GM12878 (cell line): ENCODE results near the gene TRPC3. TPM values are rescaled to one million over a fixed set of nuclear protein-coding genes. Genes with fewer than 3 reads are reported as not detected.

ENCODE experiments used
- ATAC-seq: fragments of 200-7000 bp; cut with Tn5 transposase; 3 replicates; pipeline ENCODE4 v1.9.1; 2020; ENCODE audit warnings: mild to moderate bottlenecking, moderate library complexity
- BruUV-seq: library from RNA; stranded (reverse); fragments of 400-500 nt; replicated peaks from 2 replicates; lab custom pipeline; 2021; lab: Mats Ljungman, UMichigan
- CTCF ChIA-PET: fragments of 300-600 bp; sonication (Branson Sonifier 250); formaldehyde crosslinking; extraction: SDS; loops from one replicate; lab custom pipeline; 2021; ENCODE audit warnings: inconsistent platforms; lab: Yijun Ruan, JAX
- POLR2A ChIA-PET: fragments of 350-600 bp; formaldehyde crosslinking; extraction: SDS; loops from one replicate; lab custom pipeline; 2021; ENCODE audit warnings: inconsistent platforms; lab: Charles Lee
- RAD21 ChIA-PET: fragments of 300-600 bp; sonication (Branson Sonifier 250); formaldehyde crosslinking; loops from one replicate; lab custom pipeline; 2023; ENCODE audit warnings: antibody characterized with exemption; ENCODE audit not compliant: unreplicated experiment; lab: Charles Lee
- SMC1A ChIA-PET: fragments of 300-600 bp; sonication (Branson Sonifier 250); formaldehyde crosslinking; loops from one replicate; lab custom pipeline; 2023; ENCODE audit not compliant: unreplicated experiment, uncharacterized antibody; lab: Charles Lee
- DNase-seq: peaks from one replicate; pipeline ENCODE4 v3.0.0-alpha.2; 2011; ENCODE audit warnings: low read depth, low spot score
- FAIRE-seq: peaks from 3 replicates; lab custom pipeline; 2011; peaks lifted over from hg19 to GRCh38; lab: Jason Lieb, UNC
- H2AFZ ChIP-seq: 2 replicates; pipeline ENCODE4 v1.6.0; 2011; ENCODE audit warnings: low read depth, low read length, control low read depth; ENCODE audit not compliant: control insufficient read depth
- H3K27ac ChIP-seq: 2 replicates; pipeline ENCODE4 v1.5.1; 2011; ENCODE audit warnings: control low read depth; ENCODE audit not compliant: control insufficient read depth, insufficient read depth
- H3K27me3 ChIP-seq, 2 experiments: replicated peaks in 1 of 2; 2 replicates each; pipeline versions ENCODE4 v1.6.0 to v1.6.1; 2011; ENCODE audit warnings: low read length in 1 of 2; ENCODE audit not compliant: control insufficient read depth in 2 of 2, insufficient read depth in 2 of 2
- H3K36me3 ChIP-seq, 2 experiments: 2 replicates each; pipeline ENCODE4 v1.5.1; 2011; ENCODE audit warnings: low read length in 1 of 2; ENCODE audit not compliant: control insufficient read depth in 2 of 2, insufficient read depth in 2 of 2
- H3K4me1 ChIP-seq: 2 replicates; pipeline ENCODE4 v1.6.1; 2011; ENCODE audit warnings: mild to moderate bottlenecking, low read length, moderate library complexity, mixed read lengths; ENCODE audit not compliant: control insufficient read depth, insufficient read depth
- H3K4me2 ChIP-seq: 2 replicates; pipeline ENCODE4 v1.6.0; 2011; ENCODE audit warnings: control low read depth; ENCODE audit not compliant: control insufficient read depth, insufficient read depth
- H3K4me3 ChIP-seq: fragments of 200-600 bp; sonication (generic); 2 replicates; pipeline ENCODE4 v1.5.1; 2016
- H3K79me2 ChIP-seq: 2 replicates; pipeline ENCODE4 v1.6.0; 2011; ENCODE audit warnings: low read length; ENCODE audit not compliant: control insufficient read depth, insufficient read depth
- H3K9ac ChIP-seq: 2 replicates; pipeline ENCODE4 v1.8.0; 2011; ENCODE audit warnings: low read length, control low read depth, mixed read lengths; ENCODE audit not compliant: control insufficient read depth, insufficient read depth
- H3K9me3 ChIP-seq: replicated peaks from 3 replicates; pipeline ENCODE4 v1.5.1; 2011; ENCODE audit warnings: mild to moderate bottlenecking, low read length; ENCODE audit not compliant: control insufficient read depth, insufficient read depth
- H4K20me1 ChIP-seq: 2 replicates; pipeline ENCODE4 v1.6.0; 2011; ENCODE audit not compliant: control insufficient read depth, insufficient read depth
- HDAC6 ChIP-seq: fragments of 200-600 bp; sonication (generic); IDR thresholded peaks from one replicate; pipeline ENCODE4 v1.8.0; 2017; ENCODE audit warnings: antibody characterized with exemption; ENCODE audit not compliant: unreplicated experiment
- IKZF2 ChIP-seq, 2 experiments: fragments of 450-650 bp; IDR thresholded peaks; 2 replicates each; pipeline ENCODE4 v1.6.1; 2017; ENCODE audit warnings: mild to moderate bottlenecking in 2 of 2, moderate library complexity in 2 of 2
- MEF2A ChIP-seq: IDR thresholded peaks from 2 replicates; pipeline ENCODE4 v1.6.1; 2011; ENCODE audit warnings: low read depth, mild to moderate bottlenecking, low read length, moderate library complexity; ENCODE audit not compliant: insufficient read depth
- MYB ChIP-seq: fragments of 150-350 bp; IDR thresholded peaks from 2 replicates; pipeline ENCODE4 v1.6.1; 2014; ENCODE audit warnings: mild to moderate bottlenecking, low read depth, low read length, borderline replicate concordance
- MYC ChIP-seq: IDR thresholded peaks from 2 replicates; pipeline ENCODE4 v1.6.1; 2011; ENCODE audit warnings: mild to moderate bottlenecking, low read length, moderate library complexity, inconsistent platforms; ENCODE audit not compliant: insufficient read depth, insufficient replicate concordance, insufficient read length, severe bottlenecking
- RB1 ChIP-seq: fragments of 450-650 bp; formaldehyde crosslinking; IDR thresholded peaks from 2 replicates; pipeline ENCODE4 v1.6.1; 2017; ENCODE audit warnings: mild to moderate bottlenecking, borderline replicate concordance
- RBBP5 ChIP-seq: fragments of 200-600 bp; sonication (generic); conservative IDR thresholded peaks from 2 replicates; pipeline ENCODE4 v1.6.1; 2016
- SPI1 ChIP-seq: IDR thresholded peaks from 2 replicates; pipeline ENCODE4 v1.6.1; 2011; ENCODE audit warnings: low read depth, mild to moderate bottlenecking, low read length, moderate library complexity, borderline replicate concordance; ENCODE audit not compliant: insufficient read depth
- ZNF274 ChIP-seq: IDR thresholded peaks from one replicate; pipeline ENCODE4 v1.8.0; 2011; ENCODE audit not compliant: insufficient read length, insufficient read depth
- ZNF384 ChIP-seq: IDR thresholded peaks from 2 replicates; pipeline ENCODE4 v1.6.1; 2012; ENCODE audit warnings: low read depth, mild to moderate bottlenecking, low read length, improper control_type of control experiment, borderline replicate concordance
- WGBS: methylation state at CpG from one replicate; pipeline ENCODE4 v1.1.6; 2016; ENCODE audit warnings: low lambda C conversion rate; ENCODE audit not compliant: insufficient replicate concordance, insufficient coverage; ENCODE audit errors: missing lambda C conversion rate; 5-methylcytosine and 5-hydroxymethylcytosine counted together
- in situ Hi-C: fragments of 300-500 bp; cut with MboI; formaldehyde crosslinking; loops from 9 replicates; pipeline ENCODE4 v1.14.3; 2018; ENCODE audit warnings: mixed read lengths
- intact Hi-C: fragments of 100-400 bp; cut with micrococcal nuclease; formaldehyde crosslinking; loops from one replicate; pipeline ENCODE4 v1.14.2; 2022; ENCODE audit not compliant: unreplicated experiment
- polyA plus RNA-seq, 11 experiments: library from polyadenylated mRNA; depleted of rRNA in 4 of 11; unstranded in 6 of 11; stranded (reverse) in 5 of 11; fragments of >200 nt; fragmentation: Nextera tagmentation in 4 of 11; fragmentation: Illumina TruSeq in 1 of 11; extraction: Ambion mirVana in 4 of 11; extraction: Trizol in 1 of 11; gene quantifications; 1 replicate in 1 of 11; 2 replicates in 10 of 11; pipeline versions ENCODE4 v1.2.1 to v1.2.3, GENCODE V29; 2011 to 2016; ENCODE audit warnings: inconsistent platforms in 2 of 11, missing spikeins in 2 of 11, low read depth in 1 of 11
- total RNA-seq, 4 experiments: library from RNA; depleted of rRNA in 3 of 4; stranded (reverse); fragments of >200 nt in 3 of 4; fragmentation: Illumina TruSeq in 1 of 4; extraction: Trizol in 1 of 4; gene quantifications; 2 replicates each; pipeline versions ENCODE4 v1.2.1 to v1.2.3, GENCODE V29; 2013 to 2021
- TF ChIP-seq, protein P1 (sequence below): fragments of 450-650 bp; formaldehyde crosslinking; IDR thresholded peaks from 2 replicates; pipeline ENCODE4 v1.4.0; 2022; ENCODE audit warnings: mild to moderate bottlenecking, moderate library complexity

The TRPC3 gene
- total and polyA plus RNA-seq, 10 of the 15 experiments (the other 5 are each of a cell fraction or from before 2014, with no cell fraction given): not detected

- 0% methylated on average over 1 of the region's 1 CpG for WGBS
- ChIA-PET RAD21 (no interaction called here), SMC1A (no interaction called here), POLR2A (no interaction called here), CTCF (no interaction called here)
- no peak for DNase-seq
- Histone ChIP-seq H3K4me2 (no peak overlapping the region), H3K9me3 (no peaks in the 10 kb centered on the region), H3K27ac (no peak overlapping the region), H3K4me3 (no peak overlapping the region), H2AFZ (no peak overlapping the region), H3K36me3 (no peaks in the 10 kb centered on the region), H4K20me1 (no peaks in the 10 kb centered on the region), H3K9ac (no peak overlapping the region)
- FAIRE-seq: no peak
- in situ Hi-C loops: no loop called here
- TF ChIP-seq ZNF274 (no peak), ZNF384 (no peak), SPI1 (no peak), MYB (no peak), RB1 (no peak), MEF2A (no peak), MYC (no peak), RBBP5 (no peak), HDAC6 (no peak), IKZF2 (IDR thresholded peaks at IDR 0.05) (no peak)
- TF ChIP-seq, protein P1, sequence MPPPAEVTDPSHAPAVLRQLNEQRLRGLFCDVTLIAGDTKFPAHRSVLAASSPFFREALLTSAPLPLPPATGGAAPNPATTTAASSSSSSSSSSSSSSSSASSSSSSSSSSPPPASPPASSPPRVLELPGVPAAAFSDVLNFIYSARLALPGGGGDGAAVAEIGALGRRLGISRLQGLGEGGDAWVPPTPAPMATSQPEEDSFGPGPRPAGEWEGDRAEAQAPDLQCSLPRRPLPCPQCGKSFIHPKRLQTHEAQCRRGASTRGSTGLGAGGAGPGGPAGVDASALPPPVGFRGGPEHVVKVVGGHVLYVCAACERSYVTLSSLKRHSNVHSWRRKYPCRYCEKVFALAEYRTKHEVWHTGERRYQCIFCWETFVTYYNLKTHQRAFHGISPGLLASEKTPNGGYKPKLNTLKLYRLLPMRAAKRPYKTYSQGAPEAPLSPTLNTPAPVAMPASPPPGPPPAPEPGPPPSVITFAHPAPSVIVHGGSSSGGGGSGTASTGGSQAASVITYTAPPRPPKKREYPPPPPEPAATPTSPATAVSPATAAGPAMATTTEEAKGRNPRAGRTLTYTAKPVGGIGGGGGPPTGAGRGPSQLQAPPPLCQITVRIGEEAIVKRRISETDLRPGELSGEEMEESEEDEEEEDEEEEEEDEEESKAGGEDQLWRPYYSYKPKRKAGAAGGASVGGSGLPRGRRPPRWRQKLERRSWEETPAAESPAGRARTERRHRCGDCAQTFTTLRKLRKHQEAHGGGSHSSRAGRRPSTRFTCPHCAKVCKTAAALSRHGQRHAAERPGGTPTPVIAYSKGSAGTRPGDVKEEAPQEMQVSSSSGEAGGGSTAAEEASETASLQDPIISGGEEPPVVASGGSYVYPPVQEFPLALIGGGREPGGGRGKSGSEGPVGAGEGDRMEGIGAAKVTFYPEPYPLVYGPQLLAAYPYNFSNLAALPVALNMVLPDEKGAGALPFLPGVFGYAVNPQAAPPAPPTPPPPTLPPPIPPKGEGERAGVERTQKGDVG (CRISPR knock-in tag): no peak
- TF ChIP-seq, all 136 proteins: peak for 0
- no peak for ATAC-seq
- Histone ChIP-seq H3K27me3 (peaks cover 0 to 8% of the 10 kb centered on the region in 2 experiments; a peak in 2 of 4 replicates), H3K79me2 (no peaks in the 10 kb centered on the region), H3K4me1 (no peaks in the 10 kb centered on the region)
- BruUV-seq: no TSS peak
- intact Hi-C loops: no loop called here
Measured at GRCh38 chr4:121934635-121935034, 17.2 kb downstream of the TRPC3 start.
